HG03521 (cell line): ENCODE measurements around the gene ITGB1BP2.
"Not testable (repeated sequence)": the region's sequence is repeated elsewhere in the genome, so short reads cannot be mapped to it uniquely, and the experiment has no call there.

Experiments used
- ATAC-seq: cut with Tn5 transposase; IDR thresholded peaks from one replicate; pipeline ENCODE4 v1.9.1; 2021; ENCODE audit warnings: mild to moderate bottlenecking, moderate library complexity; ENCODE audit not compliant: unreplicated experiment

Gene ITGB1BP2

DNA sequence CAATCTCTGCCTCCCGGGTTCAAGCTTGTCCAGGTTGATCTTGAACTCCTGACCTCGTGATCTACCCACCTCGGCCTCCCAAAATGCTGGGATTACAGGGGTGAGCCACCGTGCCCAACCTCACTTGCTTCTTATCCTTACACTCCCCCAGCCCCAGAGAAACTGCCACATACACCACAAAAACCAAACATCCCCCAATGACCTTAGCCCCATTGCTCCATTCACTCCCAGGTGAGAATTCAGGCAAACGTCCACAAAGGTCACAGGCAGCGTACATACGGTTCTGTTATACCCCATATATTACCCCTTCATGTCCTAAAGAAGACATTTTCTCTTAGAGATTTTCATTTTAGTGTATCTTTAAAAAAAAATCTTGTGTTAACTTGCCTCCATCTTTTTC lies 1.1 kb upstream of the ITGB1BP2 start:
- ATAC-seq = not testable (repeated sequence)

GRCh38 chrX:71302461-71303213 lies 1.1 kb downstream of the ITGB1BP2 start:
- ATAC-seq = no peak

DNA sequence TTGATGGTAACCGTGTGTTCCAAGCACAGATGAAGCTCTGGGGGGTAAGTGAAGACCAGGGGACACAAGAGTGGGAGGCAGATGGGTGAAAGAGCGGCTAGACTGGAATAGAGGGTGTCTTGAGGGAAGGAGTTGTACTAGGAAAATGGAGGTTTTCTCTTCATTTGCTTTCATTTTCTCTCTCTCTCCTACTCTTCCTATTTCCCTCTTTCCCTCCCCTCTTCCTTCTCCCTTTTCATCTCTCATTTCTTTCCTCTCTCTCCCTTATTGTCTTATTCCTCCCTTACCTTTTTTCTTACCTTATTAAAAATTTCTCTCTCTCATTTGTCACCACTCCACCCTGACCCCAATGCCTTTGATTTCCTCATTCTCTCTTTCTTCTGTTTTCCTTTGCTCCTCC lies 3.0 kb downstream of the ITGB1BP2 start:
- ATAC-seq = no peak

GRCh38 chrX:71315917-71316316 lies 14.4 kb downstream of the ITGB1BP2 start:
- ATAC-seq = no peak

DNA sequence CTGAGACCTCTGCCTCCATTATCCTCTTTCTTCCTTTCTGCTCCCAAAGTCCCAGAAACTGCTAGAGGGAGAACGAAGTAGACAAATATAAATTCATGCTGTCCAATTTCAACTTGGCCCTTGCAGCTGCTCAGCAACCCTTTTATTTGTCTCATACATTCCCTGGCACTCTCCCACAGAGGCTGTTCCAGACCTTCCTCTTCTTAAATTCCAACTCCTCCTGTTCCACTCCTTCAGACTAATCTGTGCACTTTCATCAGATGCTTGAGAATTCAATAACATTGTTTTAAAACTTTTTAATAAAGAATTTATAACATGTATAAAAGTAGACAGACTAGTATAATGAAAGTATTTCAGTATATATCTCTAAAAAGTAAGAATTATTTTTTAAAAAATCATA lies 15.4 kb downstream of the ITGB1BP2 start:
- ATAC-seq = not testable (repeated sequence)

DNA sequence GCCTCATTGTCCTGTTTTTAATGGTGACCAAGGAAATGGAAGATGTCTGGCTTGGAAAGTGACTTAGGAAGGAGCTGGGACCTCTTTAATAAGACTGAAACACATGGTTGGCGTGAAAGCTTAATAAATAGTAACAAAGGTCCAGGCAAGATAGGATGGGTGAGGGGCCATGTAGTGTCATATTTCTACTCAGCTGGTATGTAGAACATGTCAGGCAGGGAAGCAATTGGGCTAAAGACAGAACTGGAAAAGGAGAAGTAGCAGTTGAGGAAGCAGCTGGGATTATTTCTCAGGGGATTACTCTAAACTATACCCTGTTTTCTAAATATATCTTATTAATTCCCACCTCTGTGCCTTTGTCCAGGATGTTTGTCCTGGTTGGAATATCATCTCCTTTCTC lies 18.6 kb downstream of the ITGB1BP2 start:
- no peak for ATAC-seq

DNA sequence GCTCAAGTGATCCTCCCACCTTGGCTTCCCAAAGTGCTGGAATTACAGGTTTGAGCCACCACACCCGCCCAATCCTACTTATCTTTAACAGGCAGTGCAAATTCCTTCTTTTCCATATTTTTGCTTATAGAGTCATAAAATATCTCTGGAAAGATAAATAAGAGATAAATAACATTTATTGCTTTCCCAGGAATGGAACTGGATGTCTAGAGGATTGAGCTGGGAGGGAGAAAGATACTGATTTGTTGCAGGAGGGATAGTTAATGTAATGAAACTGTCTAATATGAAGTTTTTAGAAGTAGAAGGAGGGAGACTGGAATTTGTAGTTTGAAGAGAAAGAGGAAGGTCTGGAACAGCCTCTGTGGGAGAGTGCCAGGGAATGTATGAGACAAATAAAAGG lies 20.2 kb downstream of the ITGB1BP2 start:
- no peak for ATAC-seq

DNA sequence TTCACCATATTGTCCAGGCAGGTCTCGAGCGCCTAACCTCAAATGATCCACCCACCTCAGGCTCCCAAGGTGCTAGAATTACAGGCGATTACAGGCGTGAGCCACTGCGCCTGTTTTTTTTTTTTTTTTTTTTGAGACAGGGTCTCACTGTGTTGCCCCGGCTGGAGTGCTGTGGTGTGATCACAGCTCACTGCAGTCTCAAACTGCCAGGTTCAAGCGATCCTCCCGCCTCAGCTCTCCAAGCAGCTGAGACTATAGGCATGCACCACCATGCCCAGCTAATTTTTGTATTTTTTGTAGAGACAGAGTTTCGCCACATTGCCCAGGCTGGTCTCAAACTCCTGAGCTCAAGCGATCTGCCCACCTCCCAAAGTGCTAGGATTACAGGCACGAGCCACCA lies 22.9 kb downstream of the ITGB1BP2 start:
- ATAC-seq = not testable (repeated sequence)

GRCh38 chrX:71326394-71326793 lies 24.8 kb downstream of the ITGB1BP2 start:
- ATAC-seq = no peak

DNA sequence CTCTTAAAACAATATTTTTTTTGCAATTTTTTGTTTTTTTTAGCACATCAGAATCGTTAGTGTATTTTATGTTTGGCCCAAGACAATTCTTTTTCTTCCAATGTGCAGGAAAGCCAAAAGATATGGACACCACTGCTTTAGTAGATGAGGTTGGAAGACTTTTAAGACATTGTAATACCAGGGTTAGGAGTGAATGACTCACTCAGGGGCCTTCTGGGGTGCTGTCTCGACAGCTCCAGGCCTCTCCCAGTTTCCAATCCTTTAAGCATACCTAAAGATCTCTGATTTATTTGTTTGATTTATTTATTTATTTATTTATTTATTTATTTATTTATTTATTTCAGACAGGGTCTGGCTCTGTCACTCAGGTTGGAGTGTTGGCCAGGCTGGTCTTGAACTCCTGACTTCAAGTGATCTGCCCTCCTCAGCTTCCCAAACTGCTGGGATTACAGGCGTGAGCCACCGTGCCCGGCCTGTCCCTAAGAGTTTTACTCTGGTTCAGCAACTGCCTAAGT lies 47.7 kb downstream of the ITGB1BP2 start:
- not testable (repeated sequence) for ATAC-seq

- ATAC-seq = not testable (repeated sequence)
These were observed 48.3 kb downstream of the ITGB1BP2 start for GRCh38 chrX:71349867-71350266.

- ATAC-seq = not testable (repeated sequence)
These were observed 50.9 kb downstream of the ITGB1BP2 start for GRCh38 chrX:71352439-71352838.
